Measurements from ENCODE around the gene PSMB1. TPM values are rescaled to one million over a fixed set of nuclear protein-coding genes. Genes with fewer than 3 reads are reported as not detected.

Gene PSMB1
- total RNA-seq, 1 experiment from 2014 or later: 358 TPM

- BruUV-seq (replicated peaks): no TSS peak
- intact Hi-C loops (cut with micrococcal nuclease; ENCODE audit: unreplicated experiment): no loop called here
- Histone ChIP-seq H3K4me3 (ENCODE audit: low read depth, low read length, poor library complexity, severe bottlenecking) (no peak overlapping the region), H3K27me3 (replicated peaks; ENCODE audit: insufficient read depth, low read depth, low read length, poor library complexity) (no peaks in the 10 kb centered on the region), H3K9me3 (ENCODE audit: low read depth, low read length, poor library complexity, severe bottlenecking) (no peaks in the 10 kb centered on the region), H3K36me3 (ENCODE audit: insufficient read depth, low read length, poor library complexity, severe bottlenecking) (no peaks in the 10 kb centered on the region), H3K27ac (ENCODE audit: low read depth, low read length, poor library complexity, severe bottlenecking) (no peak overlapping the region), H3K4me1 (ENCODE audit: insufficient read depth, low read length, poor library complexity, severe bottlenecking) (no peaks in the 10 kb centered on the region)
- ChIA-PET POLR2A (ENCODE audit: low non-redundant PET) (no interaction called here), CTCF (no interaction called here)
- DNase-seq (ENCODE audit: low spot score): peak; percentile 12
- no peak for TF ChIP-seq EZH2 (IDR thresholded peaks at IDR 0.05; ENCODE audit: borderline replicate concordance, low read depth, low read length, poor library complexity, severe bottlenecking)
- peak; percentile 59 for TF ChIP-seq CTCF (conservative IDR thresholded peaks at IDR 0.05; ENCODE audit: low read depth, low read length)
Observed at GRCh38 chr6:170522565-170523183, 30.4 kb downstream of the PSMB1 start.

- CTCF ChIA-PET: interaction anchor here (0.6 to 2.0 kb wide), 5 partner anchors 19 to 726 kb away, joined by 3 to 14 read pairs (median 4); no protein-coding TSS in a partner anchor
- Histone ChIP-seq H3K9me3 (ENCODE audit: low read depth, low read length, poor library complexity, severe bottlenecking) (no peaks in the 10 kb centered on the region), H3K4me1 (ENCODE audit: insufficient read depth, low read length, poor library complexity, severe bottlenecking) (no peaks in the 10 kb centered on the region), H3K27me3 (replicated peaks; ENCODE audit: insufficient read depth, low read depth, low read length, poor library complexity) (no peaks in the 10 kb centered on the region), H3K4me3 (ENCODE audit: low read depth, low read length, poor library complexity, severe bottlenecking) (no peak overlapping the region), H3K36me3 (ENCODE audit: insufficient read depth, low read length, poor library complexity, severe bottlenecking) (no peaks in the 10 kb centered on the region), H3K27ac (ENCODE audit: low read depth, low read length, poor library complexity, severe bottlenecking) (no peak overlapping the region)
- peak; percentile 76 for DNase-seq (ENCODE audit: low spot score)
- no peak for TF ChIP-seq EZH2 (IDR thresholded peaks at IDR 0.05; ENCODE audit: borderline replicate concordance, low read depth, low read length, poor library complexity, severe bottlenecking)
- peak; percentile 84 for TF ChIP-seq CTCF (conservative IDR thresholded peaks at IDR 0.05; ENCODE audit: low read depth, low read length)
- POLR2A ChIA-PET (ENCODE audit: low non-redundant PET): no interaction called here
- BruUV-seq (replicated peaks): no TSS peak
- intact Hi-C loops (cut with micrococcal nuclease; ENCODE audit: unreplicated experiment): loop anchor here (1.0 to 10.0 kb wide), 5 partner anchors 222 to 1620 kb away; partner anchors contain the start of gene DLL1
Observed at GRCh38 chr6:170516783-170517616, 36.1 kb downstream of the PSMB1 start.

GRCh38 chr6:170514908-170515307, 38.2 kb downstream of the PSMB1 start:
- CTCF ChIA-PET: no interaction called here
- H3K4me3 ChIP-seq (ENCODE audit: low read depth, low read length, poor library complexity, severe bottlenecking): no peak overlapping the region
- no peaks in the 10 kb centered on the region for H3K27me3 ChIP-seq (replicated peaks; ENCODE audit: insufficient read depth, low read depth, low read length, poor library complexity)
- intact Hi-C loops (cut with micrococcal nuclease; ENCODE audit: unreplicated experiment): loop anchor here (5.0 to 10.0 kb wide), 3 partner anchors 220 to 1618 kb away; partner anchors contain the start of gene DLL1
- DNase-seq (ENCODE audit: low spot score): no peak
- no TSS peak for BruUV-seq (replicated peaks)
- POLR2A ChIA-PET (ENCODE audit: low non-redundant PET): no interaction called here
- H3K27ac ChIP-seq (ENCODE audit: low read depth, low read length, poor library complexity, severe bottlenecking): no peak overlapping the region
- no peaks in the 10 kb centered on the region for H3K9me3 ChIP-seq (ENCODE audit: low read depth, low read length, poor library complexity, severe bottlenecking)
- H3K4me1 ChIP-seq (ENCODE audit: insufficient read depth, low read length, poor library complexity, severe bottlenecking): no peaks in the 10 kb centered on the region
- TF ChIP-seq CTCF (conservative IDR thresholded peaks at IDR 0.05; ENCODE audit: low read depth, low read length): no peak
- TF ChIP-seq EZH2 (IDR thresholded peaks at IDR 0.05; ENCODE audit: borderline replicate concordance, low read depth, low read length, poor library complexity, severe bottlenecking): no peak
- no peaks in the 10 kb centered on the region for H3K36me3 ChIP-seq (ENCODE audit: insufficient read depth, low read length, poor library complexity, severe bottlenecking)

Measured in A673 (cell line).